Naive B cell (primary cell): Measurements from ENCODE around the gene FAM168B. TPM values are rescaled to one million over a fixed set of nuclear protein-coding genes. Genes with fewer than 3 reads are reported as not detected.

Source experiments
- ATAC-seq, 2 donors: fragments of 150-1000 bp; cut with Tn5 transposase; 2 replicates each; pipeline ENCODE4 v1.10.0; 2021; ENCODE audit warnings: low read depth in 2 of 2, mild to moderate bottlenecking in 2 of 2, moderate library complexity in 2 of 2
- DNase-seq: peaks from one replicate; pipeline ENCODE4 v3.0.0; 2022
- H3K27ac Mint-ChIP-seq, 6 donors: one replicate each; pipeline ENCODE4 v1.8.0; 2020 to 2022; ENCODE audit warnings: mild to moderate bottlenecking in 6 of 6, mixed read lengths in 6 of 6, moderate library complexity in 5 of 6, inconsistent platforms in 2 of 6
- H3K27me3 Mint-ChIP-seq, 3 donors: one replicate each; pipeline ENCODE4 v1.8.0; 2021 to 2022; ENCODE audit warnings: mixed read lengths in 3 of 3, mild to moderate bottlenecking in 1 of 3
- H3K36me3 Mint-ChIP-seq, 2 donors: one replicate each; pipeline ENCODE4 v1.8.0; 2020 to 2022; ENCODE audit warnings: mixed read lengths in 2 of 2, inconsistent platforms in 1 of 2, mild to moderate bottlenecking in 1 of 2
- H3K4me1 Mint-ChIP-seq, 3 donors: one replicate each; pipeline ENCODE4 v1.8.0; 2020 to 2022; ENCODE audit warnings: mixed read lengths in 3 of 3, inconsistent platforms in 1 of 3, mild to moderate bottlenecking in 1 of 3, moderate library complexity in 1 of 3
- H3K4me3 Mint-ChIP-seq, 8 donors: one replicate each; pipeline ENCODE4 v1.8.0; 2020 to 2022; ENCODE audit warnings: mild to moderate bottlenecking in 8 of 8, mixed read lengths in 8 of 8, moderate library complexity in 8 of 8, inconsistent platforms in 2 of 8
- H3K9me3 Mint-ChIP-seq, 7 donors: one replicate each; pipeline ENCODE4 v1.8.0; 2020 to 2022; ENCODE audit warnings: mixed read lengths in 7 of 7, mild to moderate bottlenecking in 5 of 7, inconsistent platforms in 2 of 7, moderate library complexity in 1 of 7
- polyA plus RNA-seq, 6 donors: library from polyadenylated mRNA; unstranded; fragments of 300-500 nt; fragmentation: Illumina TruSeq; gene quantifications; one replicate each; pipeline ENCODE4 v1.2.3, GENCODE V29; 2021; ENCODE audit warnings: low read depth in 6 of 6

FAM168B gene, protein sequence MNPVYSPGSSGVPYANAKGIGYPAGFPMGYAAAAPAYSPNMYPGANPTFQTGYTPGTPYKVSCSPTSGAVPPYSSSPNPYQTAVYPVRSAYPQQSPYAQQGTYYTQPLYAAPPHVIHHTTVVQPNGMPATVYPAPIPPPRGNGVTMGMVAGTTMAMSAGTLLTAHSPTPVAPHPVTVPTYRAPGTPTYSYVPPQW
- 10 to 100 TPM; 12.4 to 40.5 (median 30.7) TPM for polyA plus RNA-seq

DNA sequence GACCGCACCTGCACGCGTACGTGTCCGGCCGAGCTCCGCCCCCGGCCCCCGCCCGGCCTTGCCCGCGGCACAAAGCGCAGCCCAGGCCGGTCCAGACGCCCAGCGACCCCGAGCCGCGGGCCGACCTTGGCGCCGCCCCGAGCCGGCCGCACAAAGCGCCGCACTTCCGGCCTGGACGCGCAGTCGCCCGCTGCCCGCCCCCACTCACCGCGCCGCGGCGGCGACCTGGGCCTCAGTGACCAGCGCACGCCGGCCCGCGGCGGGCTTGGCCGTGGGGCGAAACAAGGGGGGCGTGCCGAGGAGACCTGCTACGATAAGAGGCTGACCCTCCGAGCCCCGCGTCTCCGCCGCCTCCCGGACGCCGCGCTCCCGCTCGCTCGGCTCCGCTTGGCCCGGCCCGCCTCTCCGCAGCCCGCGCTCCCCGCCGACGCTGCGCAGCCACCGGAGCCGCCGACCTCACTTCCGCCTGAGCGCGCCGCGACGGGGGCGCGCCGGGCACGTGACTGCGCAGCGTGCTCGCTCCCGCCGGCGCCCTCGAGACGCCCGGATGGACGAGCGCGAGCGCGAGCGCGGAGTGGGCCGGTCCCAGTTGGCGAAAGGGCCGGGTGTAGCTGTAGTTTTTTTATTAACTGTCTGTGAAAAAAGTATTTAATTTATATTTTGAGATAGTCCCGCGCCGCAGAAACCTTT lies at the start of gene FAM168B:
FAM168B (minus strand) TSS at position 455 of the 690 bp plus-strand sequence. CDS start 10,814 bp downstream, outside the sequence.
- Mint-ChIP-seq H3K36me3 (no peaks in the 10 kb centered on the region), H3K4me3 (peak within 1 kb of the TSS; percentile 84 to 97 (median 96)), H3K27ac (peak within 1 kb of the TSS; percentile 90 to 97 (median 96)), H3K4me1 (peaks cover 11 to 32% (median 16%) of the 10 kb centered on the region in 3 donors), H3K9me3 (no peaks in the 10 kb centered on the region), H3K27me3 (no peaks in the 10 kb centered on the region)
- DNase-seq (peak; percentile 90), ATAC-seq (peak; percentile 82 to 83)

GRCh38 chr2:131142849-131143248 lies 49.6 kb upstream of the FAM168B start:
- no peak overlapping the region for H3K27ac Mint-ChIP-seq
- no peaks in the 10 kb centered on the region for H3K9me3 Mint-ChIP-seq
- peaks cover 13 to 20% (median 18%) of the 10 kb centered on the region in 3 donors for H3K4me1 Mint-ChIP-seq
- DNase-seq: no peak
- H3K27me3 Mint-ChIP-seq: no peaks in the 10 kb centered on the region
- H3K36me3 Mint-ChIP-seq: peaks cover 20% of the 10 kb centered on the region in 2 donors
- no peak overlapping the region for H3K4me3 Mint-ChIP-seq
- no peak for ATAC-seq

DNA sequence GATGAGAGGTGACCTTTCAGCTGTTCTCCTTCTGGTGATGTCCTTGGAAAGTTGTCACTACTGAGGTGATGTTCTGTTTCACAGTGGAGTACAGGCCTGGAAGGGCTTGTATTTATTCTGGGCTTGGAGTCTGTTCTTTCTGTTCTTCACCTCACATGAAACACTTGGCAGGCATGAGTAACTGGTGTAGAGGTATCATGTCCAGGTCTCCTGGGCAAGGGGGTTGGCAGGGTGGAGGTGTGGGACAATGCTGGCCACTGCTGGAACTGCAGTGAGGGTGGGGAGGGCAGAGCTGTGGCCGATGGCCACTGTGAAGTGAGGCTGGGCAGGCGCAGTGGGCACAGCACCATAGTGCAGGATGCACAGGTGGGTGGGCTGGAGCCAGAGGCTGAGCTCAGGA lies 47.3 kb upstream of the FAM168B start:
- no peaks in the 10 kb centered on the region for H3K9me3 Mint-ChIP-seq
- H3K27ac Mint-ChIP-seq: peak overlapping the region in 3 of 6 donors; percentile 16 to 78 (median 46)
- peaks cover 27 to 31% of the 10 kb centered on the region in 2 donors for H3K36me3 Mint-ChIP-seq

GRCh38 chr2:131132729-131133128 lies 39.5 kb upstream of the FAM168B start:
- H3K27ac Mint-ChIP-seq: no peak overlapping the region

More for the DNA sequence above, 47.3 kb upstream of the FAM168B start:
- ATAC-seq (no peak), DNase-seq (no peak)
- H3K27me3 Mint-ChIP-seq: no peaks in the 10 kb centered on the region
- H3K4me1 Mint-ChIP-seq: peaks cover 17 to 23% (median 18%) of the 10 kb centered on the region in 3 donors
- H3K4me3 Mint-ChIP-seq: no peak overlapping the region

GRCh38 chr2:131130298-131130596 lies 37.0 kb upstream of the FAM168B start:
- no peak overlapping the region for H3K4me3 Mint-ChIP-seq
- no peak for ATAC-seq
- peaks cover 0 to 7% (median 2%) of the 10 kb centered on the region in 7 donors for H3K9me3 Mint-ChIP-seq
- no peak overlapping the region for H3K27ac Mint-ChIP-seq
- H3K4me1 Mint-ChIP-seq: no peaks in the 10 kb centered on the region
- H3K36me3 Mint-ChIP-seq: peaks cover 33 to 35% of the 10 kb centered on the region in 2 donors
- H3K27me3 Mint-ChIP-seq: no peaks in the 10 kb centered on the region
- DNase-seq: no peak

More at GRCh38 chr2:131132729-131133128, 39.5 kb upstream of the FAM168B start:
- Mint-ChIP-seq H3K27me3 (no peaks in the 10 kb centered on the region), H3K4me1 (peaks cover 0 to 4% (median 4%) of the 10 kb centered on the region in 3 donors), H3K36me3 (peaks cover 31 to 34% of the 10 kb centered on the region in 2 donors), H3K4me3 (no peak overlapping the region), H3K9me3 (peaks cover 0 to 7% (median 2%) of the 10 kb centered on the region in 7 donors)
- ATAC-seq (no peak), DNase-seq (no peak)

DNA sequence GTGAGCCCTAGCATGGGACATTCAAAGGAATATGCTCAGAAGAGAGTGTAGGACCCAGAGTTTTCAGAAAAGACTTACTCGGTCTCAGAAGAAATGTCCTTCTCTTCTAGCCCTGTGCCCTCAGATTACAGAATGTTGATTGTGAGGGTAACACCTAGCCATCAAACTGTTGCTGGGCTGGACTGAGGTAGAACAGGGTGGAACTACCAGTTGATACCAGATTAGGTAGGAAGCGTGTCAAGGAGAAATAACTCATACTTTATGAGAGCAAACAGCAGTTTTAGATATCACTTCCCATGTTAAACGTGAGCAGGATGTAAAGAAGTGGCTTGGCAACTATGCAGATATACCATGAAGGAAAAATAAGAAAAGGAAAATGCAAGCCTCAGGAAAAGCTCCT lies 34.7 kb upstream of the FAM168B start:
- H3K27ac Mint-ChIP-seq: no peak overlapping the region
- peaks cover 0 to 7% (median 2%) of the 10 kb centered on the region in 7 donors for H3K9me3 Mint-ChIP-seq
- peaks cover 33 to 35% of the 10 kb centered on the region in 2 donors for H3K36me3 Mint-ChIP-seq
- ATAC-seq: no peak
- H3K27me3 Mint-ChIP-seq: no peaks in the 10 kb centered on the region
- no peak for DNase-seq
- H3K4me3 Mint-ChIP-seq: no peak overlapping the region
- peaks cover 0 to 6% (median 5%) of the 10 kb centered on the region in 3 donors for H3K4me1 Mint-ChIP-seq

DNA sequence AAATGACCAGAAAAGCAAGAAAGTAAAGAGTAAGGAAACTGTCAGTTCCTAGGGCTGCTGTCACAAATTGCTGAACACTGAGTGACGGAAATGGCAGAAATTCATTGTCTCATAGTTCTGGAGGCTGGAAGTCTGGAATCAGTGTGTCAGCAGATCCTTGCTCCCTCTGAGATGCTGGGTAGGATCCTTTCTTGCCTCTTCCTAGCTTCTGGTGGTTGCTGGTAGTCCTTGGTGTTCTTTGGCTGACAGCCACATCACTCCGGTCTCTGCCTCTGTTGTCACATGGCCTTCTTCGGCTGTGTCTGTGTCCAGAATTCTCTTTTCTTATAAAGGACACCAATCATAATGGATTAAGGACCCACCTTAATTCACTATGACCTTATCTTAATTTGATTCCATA lies 33.8 kb upstream of the FAM168B start:
- Mint-ChIP-seq H3K4me1 (peaks cover 0 to 9% (median 5%) of the 10 kb centered on the region in 3 donors), H3K27me3 (no peaks in the 10 kb centered on the region), H3K4me3 (no peak overlapping the region), H3K27ac (peak overlapping the region in 1 of 6 donors; percentile 13), H3K9me3 (peaks cover 0 to 7% (median 2%) of the 10 kb centered on the region in 7 donors), H3K36me3 (peaks cover 33 to 35% of the 10 kb centered on the region in 2 donors)
- no peak for ATAC-seq
- no peak for DNase-seq

DNA sequence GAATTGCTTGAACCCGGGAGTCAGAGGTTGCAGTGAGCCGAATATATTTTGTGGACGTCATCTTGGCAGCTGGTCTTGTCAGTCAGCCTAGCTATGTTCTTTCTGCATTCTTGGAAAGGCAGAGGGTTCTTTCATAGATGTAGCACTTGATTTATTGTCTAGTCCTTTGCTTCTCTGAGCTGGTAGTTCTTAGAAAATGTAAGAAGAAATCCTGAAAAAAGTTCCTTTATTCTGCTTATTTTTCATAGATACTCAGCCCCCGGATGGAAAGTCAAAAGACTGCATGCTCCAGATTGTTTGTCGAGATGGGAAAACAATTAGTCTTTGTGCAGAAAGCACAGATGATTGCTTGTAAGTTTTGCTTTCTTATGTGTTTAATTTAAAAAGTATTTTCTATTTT lies 33.2 kb upstream of the FAM168B start:
- Mint-ChIP-seq H3K9me3 (peaks cover 0 to 7% (median 2%) of the 10 kb centered on the region in 7 donors), H3K27ac (no peak overlapping the region), H3K36me3 (peaks cover 33 to 34% of the 10 kb centered on the region in 2 donors), H3K4me3 (no peak overlapping the region), H3K4me1 (peaks cover 0 to 9% (median 5%) of the 10 kb centered on the region in 3 donors), H3K27me3 (no peaks in the 10 kb centered on the region)
- DNase-seq (no peak), ATAC-seq (no peak)

- H3K4me3 Mint-ChIP-seq: no peak overlapping the region
- H3K27ac Mint-ChIP-seq: peak overlapping the region in 2 of 6 donors; percentile 29 to 49
- H3K36me3 Mint-ChIP-seq: peaks cover 31 to 33% of the 10 kb centered on the region in 2 donors
- H3K4me1 Mint-ChIP-seq: peaks cover 6 to 14% (median 10%) of the 10 kb centered on the region in 3 donors
- DNase-seq (no peak), ATAC-seq (no peak)
- peaks cover 0 to 7% (median 2%) of the 10 kb centered on the region in 7 donors for H3K9me3 Mint-ChIP-seq
- H3K27me3 Mint-ChIP-seq: no peaks in the 10 kb centered on the region
These were observed 32.0 kb upstream of the FAM168B start for GRCh38 chr2:131125195-131125757.

DNA sequence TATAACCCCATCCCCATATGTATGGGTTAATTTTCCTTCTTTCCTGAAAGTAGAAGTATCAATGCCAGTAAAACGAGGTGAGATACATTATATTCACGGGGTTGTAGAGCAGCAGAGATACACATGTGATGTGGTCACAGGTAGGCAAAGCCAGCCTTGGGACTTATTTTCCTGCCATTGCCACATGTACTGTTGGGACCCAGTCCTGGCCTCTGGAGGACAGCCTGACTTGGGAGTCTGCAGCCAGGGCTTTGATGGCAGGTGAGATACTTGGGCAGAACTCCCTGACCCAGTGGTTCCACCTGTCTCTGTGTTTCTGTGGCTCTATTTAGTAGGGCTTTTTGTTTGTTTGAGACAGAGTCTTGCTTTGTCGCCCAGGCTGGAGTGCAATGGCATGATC lies 29.9 kb upstream of the FAM168B start:
- Mint-ChIP-seq H3K4me3 (no peak overlapping the region), H3K27me3 (no peaks in the 10 kb centered on the region), H3K4me1 (peaks cover 14 to 19% (median 17%) of the 10 kb centered on the region in 3 donors), H3K27ac (no peak overlapping the region), H3K9me3 (no peaks in the 10 kb centered on the region), H3K36me3 (peaks cover 14 to 16% of the 10 kb centered on the region in 2 donors)
- no peak for ATAC-seq
- DNase-seq: no peak

DNA sequence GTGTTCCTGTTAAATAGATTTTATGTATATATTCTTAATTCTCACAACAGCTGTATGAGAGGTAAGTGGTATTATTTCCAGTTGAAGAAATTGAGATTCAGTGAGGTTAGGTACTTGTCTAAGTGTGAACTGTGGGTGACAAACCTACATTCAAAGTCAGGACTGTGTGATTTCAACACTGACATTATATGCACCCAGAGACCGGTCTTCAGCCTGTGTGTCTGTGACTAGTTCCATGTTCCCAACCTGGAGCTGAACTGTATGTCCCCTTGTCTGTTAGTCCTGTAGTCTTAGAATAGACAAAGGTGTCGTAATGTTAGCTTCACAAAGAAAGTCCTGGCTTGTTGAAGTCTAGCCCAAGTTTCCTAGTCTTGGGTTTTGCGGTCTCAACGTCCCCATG lies 29.2 kb upstream of the FAM168B start:
- ATAC-seq (no peak), DNase-seq (no peak)
- Mint-ChIP-seq H3K27me3 (no peaks in the 10 kb centered on the region), H3K27ac (no peak overlapping the region), H3K4me1 (peaks cover 18 to 24% (median 23%) of the 10 kb centered on the region in 3 donors), H3K9me3 (no peaks in the 10 kb centered on the region), H3K36me3 (peaks cover 8 to 9% of the 10 kb centered on the region in 2 donors), H3K4me3 (no peak overlapping the region)

DNA sequence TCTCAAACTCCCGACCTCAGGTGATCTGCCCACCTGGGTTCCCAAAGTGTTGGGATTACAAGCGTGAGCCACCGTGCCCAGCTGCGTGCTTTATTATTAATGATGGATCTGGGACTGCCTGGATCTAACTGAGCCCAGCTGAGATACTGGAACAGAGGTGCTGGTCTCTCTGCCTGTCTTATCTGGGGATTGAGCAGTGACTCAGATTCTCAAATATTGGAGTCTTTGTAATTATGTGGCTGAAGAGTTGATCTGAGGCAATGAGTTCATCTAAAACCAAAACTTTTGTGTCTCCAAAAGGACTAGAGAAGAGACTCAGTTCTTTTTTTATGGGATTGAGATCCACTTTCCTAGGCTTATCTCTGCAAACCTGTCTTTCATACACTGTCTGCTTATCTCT lies 28.2 kb upstream of the FAM168B start:
- no peaks in the 10 kb centered on the region for H3K27me3 Mint-ChIP-seq
- H3K4me3 Mint-ChIP-seq: no peak overlapping the region
- no peak for DNase-seq
- no peak for ATAC-seq
- peaks cover 20 to 25% (median 23%) of the 10 kb centered on the region in 3 donors for H3K4me1 Mint-ChIP-seq
- peak overlapping the region in 1 of 6 donors; percentile 75 for H3K27ac Mint-ChIP-seq
- H3K9me3 Mint-ChIP-seq: no peaks in the 10 kb centered on the region
- H3K36me3 Mint-ChIP-seq: peaks cover 0 to 6% of the 10 kb centered on the region in 2 donors

GRCh38 chr2:131120815-131121317 lies 27.6 kb upstream of the FAM168B start:
- no peak overlapping the region for H3K27ac Mint-ChIP-seq
- H3K4me1 Mint-ChIP-seq: peaks cover 20 to 25% (median 23%) of the 10 kb centered on the region in 3 donors
- DNase-seq (no peak), ATAC-seq (no peak)
- peaks cover 6 to 12% of the 10 kb centered on the region in 2 donors for H3K36me3 Mint-ChIP-seq
- H3K9me3 Mint-ChIP-seq: peaks cover 0 to 4% (median 0%) of the 10 kb centered on the region in 7 donors
- H3K4me3 Mint-ChIP-seq: no peak overlapping the region
- H3K27me3 Mint-ChIP-seq: no peaks in the 10 kb centered on the region
